ENCODE data around the gene COL27A1.

COL27A1 gene

DNA sequence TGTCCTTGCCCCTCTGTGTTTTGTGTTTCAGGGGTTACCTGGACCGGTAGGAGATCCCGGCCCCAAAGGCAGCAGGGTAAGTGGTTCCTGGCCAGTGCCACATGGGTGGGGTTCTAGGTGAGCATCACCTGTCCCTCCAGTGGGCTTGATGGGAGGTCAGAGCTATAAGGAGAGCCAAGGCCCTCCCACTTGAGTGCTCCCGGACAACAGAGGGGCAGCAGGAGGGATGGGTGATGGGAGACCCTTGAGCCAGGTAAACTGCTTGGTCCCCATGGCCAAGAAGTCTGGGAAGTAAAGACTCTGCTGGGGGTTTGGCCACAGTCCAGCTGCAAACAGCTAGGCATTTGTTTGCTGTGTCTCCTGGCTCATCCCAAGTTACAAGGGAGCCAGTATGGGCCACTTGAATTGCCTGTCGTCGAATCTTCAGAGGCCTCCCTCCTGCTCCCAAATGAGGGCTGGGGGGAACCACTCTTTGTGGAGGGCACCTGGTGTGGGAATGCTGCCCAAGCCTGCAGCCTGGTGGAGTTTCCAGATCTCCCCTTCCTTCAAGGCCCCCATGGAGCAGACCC, 51.0 kb downstream of the COL27A1 start:
- no peak for DNase-seq (ENCODE audit: low spot score)

DNA sequence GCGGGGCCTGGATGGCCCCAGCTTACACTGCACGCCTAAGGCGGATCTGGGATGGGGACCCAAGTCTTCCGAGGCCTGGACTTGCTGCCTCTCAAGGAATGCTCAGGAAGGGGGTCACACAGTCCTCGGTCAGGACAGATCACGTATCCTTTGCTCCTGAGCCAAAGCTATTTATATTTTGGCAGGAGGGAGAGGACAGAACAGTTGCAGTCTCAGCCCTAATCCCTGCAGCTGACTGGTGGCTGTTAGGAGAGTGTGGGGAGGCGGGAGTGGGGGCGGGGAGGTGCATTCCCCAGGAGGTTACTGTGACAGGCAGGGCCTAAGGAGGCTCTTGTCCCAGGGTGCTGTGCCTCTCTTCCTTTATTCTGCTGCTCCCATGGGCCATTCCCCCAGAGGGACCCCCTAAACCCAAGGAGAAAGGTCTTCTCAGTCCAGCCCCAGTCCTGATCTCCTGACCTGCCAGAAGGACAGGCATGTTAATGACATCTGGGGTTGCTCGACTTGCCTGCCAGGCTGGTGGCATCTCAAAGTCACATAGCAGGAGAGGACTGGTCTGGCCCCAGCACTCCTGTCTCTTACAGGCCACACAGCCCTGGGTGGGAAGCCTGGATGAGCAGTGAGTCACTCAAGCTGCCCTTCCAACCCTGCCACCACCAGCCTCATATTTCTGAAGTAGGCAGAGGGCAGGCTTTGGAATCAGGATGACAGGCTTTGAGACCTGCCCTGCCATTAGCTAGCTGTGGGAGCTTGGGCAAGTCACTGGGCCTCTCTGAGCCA, 51.9 kb downstream of the COL27A1 start:
- DNase-seq (ENCODE audit: low spot score), result no peak

DNA sequence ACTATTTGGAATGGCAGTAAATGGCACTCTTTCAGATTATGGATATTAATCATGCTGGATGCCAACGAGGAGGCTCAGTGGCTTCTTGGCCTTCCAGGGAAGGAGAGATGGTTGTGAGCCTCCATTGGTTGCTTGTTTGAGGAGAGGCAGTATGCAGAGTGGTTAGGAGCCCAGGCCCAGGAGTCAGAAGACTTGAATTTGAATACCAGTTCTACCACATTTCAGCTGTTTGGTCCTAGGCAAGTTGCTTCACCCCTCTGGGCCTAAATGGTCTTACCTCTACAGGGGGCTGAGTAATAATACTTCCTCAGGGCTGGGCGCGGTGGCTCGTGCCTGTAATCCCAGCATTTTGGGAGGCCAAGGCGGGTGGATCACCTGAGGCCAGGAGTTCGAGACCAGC, 52.5 kb downstream of the COL27A1 start:
- DNase-seq (ENCODE audit: low spot score), result no peak

DNA sequence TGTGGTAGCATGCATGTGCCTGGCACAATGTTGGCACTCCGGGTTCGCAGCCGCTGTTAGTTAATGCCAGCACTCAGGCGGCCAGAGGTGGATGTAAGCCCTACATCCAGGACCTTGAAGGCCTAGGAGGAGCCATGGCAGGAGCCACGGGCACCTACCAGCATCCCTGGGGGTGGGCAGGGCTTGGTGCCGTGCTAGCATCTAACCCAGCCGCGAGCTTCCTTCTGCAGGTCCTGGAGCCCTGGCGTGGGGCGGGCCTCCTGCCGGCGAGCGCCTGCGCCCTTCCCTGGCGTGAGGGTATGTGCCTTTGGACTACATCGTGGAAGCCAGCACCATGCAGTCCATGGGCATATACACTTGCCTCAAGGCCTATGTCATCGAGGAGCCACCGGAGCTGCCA, 53.8 kb downstream of the COL27A1 start:
- DNase-seq (ENCODE audit: low spot score), result no peak

DNA sequence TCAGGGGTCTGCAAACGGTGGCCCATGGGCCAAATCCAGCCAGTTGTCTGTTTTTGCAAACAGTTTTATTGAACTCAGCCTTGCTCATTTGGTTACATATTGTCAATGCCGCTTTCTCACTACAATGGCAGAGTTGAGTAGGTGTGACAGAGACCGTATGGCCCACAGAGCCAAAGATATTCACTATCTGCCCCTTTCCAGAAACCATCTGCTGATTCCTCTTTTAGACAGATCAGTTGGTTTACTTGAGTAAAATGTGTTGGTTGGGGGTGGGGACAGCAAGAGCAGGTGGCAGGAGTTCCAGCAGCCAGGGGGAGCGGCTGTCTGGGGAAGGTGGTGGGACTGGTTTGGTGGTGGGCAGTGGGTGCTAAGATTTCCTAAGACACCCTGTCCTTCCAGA, 54.8 kb downstream of the COL27A1 start:
- no peak for DNase-seq (ENCODE audit: low spot score)

DNA sequence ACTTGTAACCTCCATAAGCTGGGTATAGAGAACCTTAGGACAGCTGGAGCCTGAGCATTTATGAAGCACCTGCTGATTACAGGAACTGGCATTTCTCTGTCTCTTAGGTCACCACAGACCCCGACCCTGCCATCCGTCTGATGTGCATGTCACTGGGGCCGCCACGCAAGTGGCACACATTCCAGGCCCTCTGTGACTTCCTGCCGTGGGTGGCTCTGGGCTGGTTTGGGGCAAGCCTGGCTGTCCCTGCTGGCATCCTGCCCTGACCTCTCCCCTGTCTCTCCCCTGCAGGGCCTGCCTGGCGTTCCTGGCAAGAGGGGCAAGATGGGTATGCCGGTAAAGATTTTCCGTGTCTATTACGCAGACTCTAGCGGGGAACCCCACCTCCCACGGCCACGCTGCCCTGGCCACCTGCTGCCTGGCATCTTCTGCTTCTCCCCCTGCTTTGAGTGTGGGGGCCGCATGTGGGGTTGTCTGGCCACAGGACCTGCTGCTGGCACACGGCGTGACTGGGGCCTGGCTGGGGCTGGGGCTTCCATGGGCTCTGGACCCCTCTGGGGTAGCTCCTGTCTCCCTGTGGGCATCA, 55.4 kb downstream of the COL27A1 start:
- DNase-seq (ENCODE audit: low spot score), result no peak

DNA sequence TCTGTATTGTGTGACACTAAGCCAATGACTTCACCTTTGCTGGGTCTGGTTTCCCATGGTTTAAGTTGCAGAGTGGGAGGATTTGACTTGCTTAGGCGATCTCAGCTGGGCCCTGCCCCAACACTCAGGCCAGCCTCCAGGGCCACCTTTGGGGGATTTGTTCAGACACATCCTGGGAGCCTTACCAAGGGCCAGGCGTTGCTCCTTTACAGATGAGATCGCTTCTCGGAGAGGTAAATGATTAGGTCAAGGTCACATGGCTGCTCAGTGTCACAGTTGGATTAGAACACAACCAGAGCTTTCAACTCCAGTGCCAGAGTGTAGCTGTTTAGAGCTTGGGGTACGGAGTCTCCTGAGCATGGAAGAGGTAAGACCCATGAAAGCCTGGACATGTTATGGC, 57.5 kb downstream of the COL27A1 start:
- DNase-seq (ENCODE audit: low spot score), result no peak

DNA sequence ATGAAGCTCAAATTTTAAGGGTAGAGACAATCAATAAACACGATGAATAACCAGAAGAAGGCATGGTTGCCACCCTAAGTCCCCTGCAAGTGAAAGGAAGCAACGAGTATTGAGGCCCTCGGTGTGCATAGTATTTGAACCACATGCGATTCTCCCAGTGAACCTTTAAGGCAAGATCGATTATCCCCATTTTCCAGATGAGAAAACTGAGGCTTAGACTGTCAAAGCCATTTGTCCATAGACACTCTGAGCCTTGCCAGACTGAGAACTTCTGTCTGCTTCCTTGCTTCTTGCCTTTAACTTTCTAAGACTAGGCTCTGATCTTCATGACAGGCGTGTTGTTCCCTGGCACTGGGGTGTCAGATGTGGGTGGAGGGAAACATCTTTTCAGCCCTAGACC, 58.2 kb downstream of the COL27A1 start:
- no peak for DNase-seq (ENCODE audit: low spot score)

DNA sequence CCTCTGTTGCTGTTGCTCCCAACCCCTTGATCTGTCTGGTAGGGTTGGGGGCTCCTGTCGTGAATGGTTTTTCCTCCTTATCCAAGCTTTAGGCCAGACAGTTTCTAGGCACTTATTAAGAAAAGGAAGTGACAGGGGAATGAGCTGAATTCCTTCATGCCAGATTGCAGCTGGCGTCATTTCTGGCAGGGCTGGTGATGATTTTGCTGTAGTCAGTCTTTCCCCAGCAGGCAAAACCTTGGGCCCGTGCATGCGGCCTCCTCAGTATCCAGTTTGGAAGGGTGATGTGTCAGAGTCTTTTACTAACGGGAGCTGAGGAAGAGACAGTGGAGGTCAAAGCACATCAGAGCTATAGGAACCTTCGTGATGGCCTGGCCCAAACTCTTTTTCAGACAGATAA, 58.8 kb downstream of the COL27A1 start:
- no peak for DNase-seq (ENCODE audit: low spot score)

DNA sequence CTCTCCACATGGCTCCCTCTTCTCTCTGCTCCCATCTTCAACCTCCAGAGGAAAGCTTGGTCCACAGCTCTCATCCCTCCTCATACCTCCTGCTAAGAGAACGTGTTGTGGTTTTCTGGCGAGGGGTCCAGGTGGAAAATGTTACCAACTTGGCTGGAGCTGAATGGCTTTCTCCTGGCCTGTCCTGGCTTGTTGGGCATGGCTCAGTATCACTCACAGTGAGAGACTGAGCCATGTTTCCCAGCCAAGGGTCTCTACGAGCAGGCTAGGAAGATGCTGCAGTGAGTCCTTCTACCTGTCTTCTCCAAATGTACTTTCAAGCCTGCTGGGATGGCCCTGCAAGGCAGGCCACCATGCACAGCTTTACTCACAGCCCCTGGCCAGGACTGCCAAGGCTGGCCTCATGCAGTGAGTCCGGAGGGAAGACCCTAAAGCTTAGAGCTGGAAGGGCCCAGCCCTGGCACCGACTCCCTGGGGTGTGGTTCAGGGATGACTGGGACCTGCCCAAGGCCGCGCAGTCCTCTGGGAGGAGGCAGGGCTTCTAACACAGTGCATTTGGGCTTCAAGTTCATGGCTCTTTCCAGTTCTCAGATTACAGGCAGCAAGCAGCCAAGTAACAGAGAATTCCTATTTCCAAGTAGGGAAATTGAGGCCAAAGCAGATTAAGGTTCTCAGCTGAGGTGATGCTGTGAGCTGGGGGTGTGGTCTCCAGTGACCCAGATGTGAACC, 59.5 kb downstream of the COL27A1 start:
- DNase-seq (ENCODE audit: low spot score), result no peak

DNA sequence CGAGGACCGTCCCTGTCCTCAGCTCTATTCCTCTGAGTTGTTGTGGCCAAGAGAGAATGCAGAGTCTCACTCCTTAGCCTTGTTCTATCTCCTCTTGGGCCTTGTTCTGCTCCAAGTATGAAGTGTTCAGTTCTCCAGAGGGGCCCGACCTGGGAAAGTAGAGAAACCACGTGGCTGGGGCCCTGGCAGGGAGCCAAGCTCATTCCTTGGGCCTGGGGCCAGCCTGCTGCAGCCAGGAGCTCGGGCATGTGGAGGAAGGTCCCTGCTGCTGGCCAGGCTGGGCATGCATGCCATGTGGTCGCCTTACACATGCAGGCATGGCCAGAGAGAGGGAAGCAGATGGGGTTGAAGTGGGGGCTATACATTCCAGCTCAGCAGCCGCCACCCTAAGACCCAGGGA, 60.7 kb downstream of the COL27A1 start:
- DNase-seq (ENCODE audit: low spot score), result no peak

DNA sequence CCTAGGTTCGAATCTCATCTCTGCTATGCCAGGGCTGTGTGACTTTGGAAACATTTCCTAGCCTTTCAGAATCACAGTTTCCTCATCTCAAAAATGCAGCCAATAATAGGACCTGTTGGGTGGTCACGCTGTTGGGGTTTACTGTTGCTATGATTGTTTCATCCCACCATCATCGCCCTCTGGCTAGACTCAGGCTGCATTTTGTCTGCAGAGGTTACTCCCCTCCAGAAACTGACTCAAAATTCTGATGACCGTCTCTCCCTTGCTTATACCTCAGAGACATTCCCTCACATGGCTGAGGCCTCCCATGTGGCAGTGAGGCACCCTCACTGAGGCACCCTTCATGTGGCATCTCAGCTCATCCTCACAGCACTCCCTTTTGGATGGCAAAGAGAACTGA, 61.6 kb downstream of the COL27A1 start:
- no peak for DNase-seq (ENCODE audit: low spot score)

DNA sequence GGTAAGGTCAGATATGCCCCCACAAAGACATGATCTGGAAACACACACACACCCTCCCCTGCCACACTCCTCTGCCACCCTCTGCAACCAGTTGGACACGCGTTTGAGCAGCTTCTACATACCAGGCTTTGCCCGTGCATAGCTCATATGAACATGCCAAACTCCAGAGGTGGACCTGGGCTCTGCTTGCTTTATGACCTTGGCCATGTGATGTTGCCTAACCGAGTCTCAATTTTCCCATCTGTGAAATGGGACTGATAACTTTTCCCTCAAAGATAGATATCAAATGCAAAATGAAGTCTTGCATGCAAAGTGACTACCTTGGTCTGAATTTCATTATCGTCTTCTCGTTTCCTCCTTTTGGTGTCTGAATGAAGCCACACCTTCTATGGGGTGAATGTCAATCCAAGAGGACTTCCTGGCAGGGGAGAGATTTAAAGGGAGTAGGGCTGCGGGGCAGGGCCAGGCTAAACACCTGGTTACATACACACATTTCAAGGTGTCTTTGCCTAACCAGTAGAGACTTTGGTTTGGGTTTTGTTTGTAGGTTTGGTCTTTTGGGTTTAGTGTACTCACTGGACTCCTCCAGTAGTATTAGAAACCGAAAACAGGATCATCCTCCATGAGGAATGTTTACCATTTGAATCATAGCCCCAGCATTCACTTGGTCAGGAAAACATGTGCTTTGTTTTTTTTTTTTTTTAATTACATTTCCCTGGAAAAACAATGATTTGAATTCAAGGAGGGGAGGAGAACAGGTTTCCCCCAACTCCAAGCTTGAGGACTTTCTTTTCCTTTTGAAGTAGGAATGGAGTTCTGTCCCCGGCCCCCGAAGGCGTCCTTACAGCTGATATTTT, 63.2 kb downstream of the COL27A1 start:
- DNase-seq (ENCODE audit: low spot score), result no peak

DNA sequence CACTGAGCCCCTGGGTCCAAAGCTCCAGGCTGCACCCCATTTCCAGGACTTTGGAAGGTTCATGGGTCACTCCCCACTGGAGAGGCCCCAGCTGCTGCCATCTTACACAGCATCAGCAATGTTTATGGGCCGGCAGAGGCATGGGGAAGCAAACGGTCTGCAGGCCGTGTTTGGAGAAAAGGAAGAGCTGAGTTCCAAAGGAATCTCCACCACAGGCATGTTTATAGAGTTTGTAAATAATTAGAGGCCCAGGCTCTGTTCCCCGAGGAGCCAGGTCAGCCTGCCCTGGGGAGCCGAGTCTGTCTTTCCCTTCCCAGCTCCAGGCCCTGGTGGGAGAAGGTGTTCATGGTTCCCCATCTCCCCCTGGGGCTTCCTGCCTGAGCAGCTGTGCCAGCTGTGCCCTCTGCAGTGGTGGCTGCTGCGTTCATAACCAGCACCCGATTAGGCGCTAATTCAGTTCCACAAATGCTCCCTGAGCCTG, 64.8 kb downstream of the COL27A1 start:
- DNase-seq (ENCODE audit: low spot score), result no peak

DNA sequence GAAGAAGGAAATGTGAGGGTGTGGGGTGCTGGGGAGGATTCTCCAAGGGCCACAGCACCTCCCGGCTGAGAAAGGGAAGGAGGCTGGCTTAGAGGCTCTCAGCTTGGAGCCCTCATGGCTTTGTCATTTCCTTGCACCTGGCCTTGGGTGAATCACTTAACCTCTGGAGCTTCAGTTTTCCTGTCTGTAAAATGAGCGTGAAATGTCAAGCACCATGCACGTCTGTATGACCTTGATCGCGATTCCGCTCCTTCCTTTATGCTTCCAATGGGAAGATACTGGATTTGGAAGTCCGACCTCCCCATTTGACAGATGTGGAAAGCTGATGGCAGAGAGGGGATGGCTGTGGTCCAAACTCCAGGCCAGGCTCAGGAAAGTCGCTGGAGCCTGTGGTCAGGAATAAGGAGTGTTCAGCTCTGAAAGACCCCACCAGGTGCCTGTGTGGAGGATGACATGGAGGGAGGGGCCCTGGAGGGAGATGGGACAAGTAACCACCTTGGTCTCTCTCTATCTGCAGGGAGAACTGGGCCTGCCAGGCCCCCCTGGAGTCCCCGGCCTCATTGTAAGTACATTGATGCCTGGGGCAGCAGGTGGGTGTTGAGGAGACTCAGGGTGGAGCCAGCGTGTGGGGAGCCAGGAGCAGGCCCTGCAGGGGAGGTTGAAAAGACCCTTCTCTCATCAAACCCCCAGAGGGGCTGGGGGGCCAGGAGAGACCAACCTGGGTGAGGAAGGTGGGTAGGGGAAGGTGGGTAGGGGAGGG, 66.5 kb downstream of the COL27A1 start:
- DNase-seq (ENCODE audit: low spot score), result no peak

DNA sequence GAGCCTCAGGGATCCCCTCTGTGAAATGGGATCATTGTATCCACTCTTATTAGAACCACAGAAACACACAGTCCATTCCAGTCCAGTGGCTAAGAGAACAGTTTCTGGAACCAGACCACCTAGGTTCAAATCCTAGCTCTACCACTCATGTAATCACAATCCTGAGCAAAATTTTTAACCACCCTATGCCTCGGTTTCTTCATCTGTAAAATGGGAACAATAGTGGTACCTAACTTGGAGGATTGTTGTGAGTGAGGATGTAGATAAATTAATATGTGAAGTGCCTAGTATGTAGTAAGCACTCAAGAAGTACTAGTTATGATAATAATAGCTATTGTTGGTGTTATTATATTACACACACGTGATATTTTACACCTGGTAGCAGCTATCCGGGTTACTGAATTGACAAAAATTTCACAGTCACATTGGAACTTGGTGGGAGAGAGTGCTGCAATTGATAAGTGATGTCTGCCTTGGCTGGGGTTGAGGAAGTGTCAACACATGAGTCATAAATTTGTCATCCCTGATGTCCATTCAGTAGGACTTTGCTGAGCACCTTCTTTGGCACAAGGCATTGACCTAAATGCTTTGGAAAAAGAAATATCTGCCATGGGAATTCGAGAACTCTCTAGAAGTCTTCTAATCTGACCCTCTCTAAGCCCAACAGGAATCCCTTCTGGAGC, 68.4 kb downstream of the COL27A1 start:
- DNase-seq (ENCODE audit: low spot score), result peak; percentile 14

DNA sequence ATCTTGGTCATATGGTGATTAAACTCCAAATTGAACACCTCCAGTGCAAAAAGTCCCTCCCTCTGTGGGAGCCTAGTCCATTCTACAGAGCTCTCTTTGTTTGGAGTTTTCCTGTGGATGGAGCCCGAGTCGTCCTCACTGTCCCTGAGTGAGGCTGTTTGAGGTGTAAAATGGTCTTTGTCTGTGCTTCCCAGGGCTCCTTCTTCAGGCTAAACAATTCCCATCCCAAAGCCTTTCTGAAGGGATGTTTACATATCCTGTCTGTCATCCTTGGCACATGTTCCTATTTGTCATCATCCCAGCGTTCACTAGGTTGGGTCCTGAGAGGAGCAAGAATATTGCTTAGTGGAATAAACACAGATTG, 68.9 kb downstream of the COL27A1 start:
- no peak for DNase-seq (ENCODE audit: low spot score)

DNA sequence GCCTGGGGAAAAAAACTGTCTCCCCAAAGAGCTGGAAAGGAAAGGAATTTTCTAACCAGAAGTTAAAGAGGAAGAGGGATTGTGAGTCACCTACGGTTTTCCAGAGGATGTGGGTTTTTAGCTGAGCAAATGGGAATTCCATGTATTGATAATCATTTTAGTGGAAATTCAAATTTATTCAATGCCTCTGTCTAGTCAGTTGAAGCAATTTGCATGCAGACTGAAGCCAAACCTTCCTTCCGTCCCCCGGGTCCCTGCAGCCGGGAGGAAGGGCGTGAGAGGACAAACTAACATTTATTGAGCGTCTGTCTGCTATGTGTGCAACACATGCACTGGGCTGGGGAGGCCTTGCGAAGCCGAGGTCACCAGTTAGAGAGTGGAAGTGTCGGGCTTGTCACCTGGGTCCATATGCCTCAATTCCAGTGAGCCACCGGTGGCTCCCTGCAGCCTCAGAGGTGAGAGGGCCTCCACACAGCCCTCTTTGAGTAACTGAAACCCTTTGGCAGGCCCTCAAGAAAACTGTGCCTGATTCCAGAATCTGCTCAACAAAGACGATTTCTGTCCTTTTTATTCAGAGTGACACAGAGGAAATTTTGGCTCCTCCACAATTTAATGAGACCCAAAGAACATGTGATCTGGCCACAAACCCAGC, 70.3 kb downstream of the COL27A1 start:
- no peak for DNase-seq (ENCODE audit: low spot score)

DNA sequence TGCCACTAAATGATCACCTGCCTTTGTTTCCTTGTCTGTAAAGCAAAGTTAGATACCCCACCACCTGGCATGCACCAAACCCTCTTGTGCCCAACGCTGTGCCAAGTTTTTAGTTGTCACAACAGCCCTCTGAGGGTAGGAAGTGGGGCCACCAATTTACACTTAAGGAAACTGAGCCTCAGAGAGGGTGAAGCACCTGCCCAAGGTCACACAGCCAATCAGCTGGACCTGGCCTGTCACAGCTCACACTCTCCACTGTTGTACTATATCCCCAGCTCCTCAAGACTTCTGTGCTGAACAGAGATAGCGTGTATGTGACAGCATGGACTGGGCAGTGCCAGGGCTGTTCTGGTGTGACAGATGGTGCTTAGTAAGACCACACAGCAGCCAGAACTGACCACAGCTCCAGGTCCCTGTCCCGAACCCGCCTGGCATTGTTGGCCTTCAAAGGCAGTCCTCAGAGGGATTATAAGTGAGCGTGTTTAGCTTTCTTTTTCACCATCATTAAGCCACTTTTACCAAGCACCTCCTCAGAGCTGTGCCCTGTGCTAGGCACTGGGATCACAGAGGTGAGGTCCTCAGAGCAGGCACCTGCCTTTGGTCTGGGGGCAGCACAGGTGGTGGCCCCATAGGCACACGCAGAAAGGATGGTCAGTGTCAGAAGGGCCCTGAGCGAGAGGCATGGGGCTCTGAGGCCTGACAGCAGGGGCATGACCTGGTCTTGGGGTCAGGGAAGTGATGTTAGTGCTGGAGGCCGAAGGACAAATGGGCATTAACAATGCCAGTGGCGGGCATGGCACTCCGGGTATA, 71.1 kb downstream of the COL27A1 start:
- DNase-seq (ENCODE audit: low spot score), result no peak
